Breast epithelium (tissue), 4 donors: ENCODE results near the gene SETD7. TPM values are rescaled to one million over a fixed set of nuclear protein-coding genes. Genes with fewer than 3 reads are reported as not detected.
A peak's percentile ranks its signal among the peaks of the same experiment; 100 is the strongest.

Source experiments
- DNase-seq, 2 donors: peaks; one replicate each; pipeline ENCODE4 v3.0.0-alpha.2; 2019; ENCODE audit warnings: low spot score in 2 of 2
- H3K27ac ChIP-seq, 2 donors: fragments of 200-600 bp; sonication (generic) in 1 of 2; one replicate each; pipeline ENCODE4 v1.5.1; 2016 to 2019; ENCODE audit warnings: mild to moderate bottlenecking in 1 of 2
- H3K27me3 ChIP-seq, 2 donors: fragments of 200-600 bp; sonication (generic) in 1 of 2; one replicate each; pipeline versions ENCODE4 v1.5.1 to v1.6.0; 2017 to 2019; ENCODE audit warnings: control low read depth in 1 of 2, mild to moderate bottlenecking in 1 of 2
- H3K36me3 ChIP-seq: fragments of 200-600 bp; one replicate; pipeline ENCODE4 v1.5.1; 2019
- H3K4me1 ChIP-seq, 2 donors: fragments of 200-600 bp; sonication (generic); one replicate each; pipeline ENCODE4 v1.5.1; 2016 to 2019; ENCODE audit warnings: control low read depth in 1 of 2
- H3K4me3 ChIP-seq, 3 donors: fragments of 200-600 bp; sonication (generic); 1 replicate in 2 of 3; 2 replicates in 1 of 3; pipeline ENCODE4 v1.5.1; 2016 to 2019; ENCODE audit warnings: mild to moderate bottlenecking in 3 of 3, moderate library complexity in 2 of 3
- H3K9me3 ChIP-seq, 2 donors: fragments of 200-600 bp; sonication (generic) in 1 of 2; one replicate each; pipeline ENCODE4 v1.5.1; 2016 to 2019; ENCODE audit warnings: control low read depth in 1 of 2
- POLR2A ChIP-seq: fragments of 450-650 bp; IDR thresholded peaks from one replicate; pipeline ENCODE4 v1.6.1; 2016; ENCODE audit warnings: antibody characterized with exemption, mild to moderate bottlenecking, moderate library complexity
- POLR2AphosphoS5 ChIP-seq, 3 donors: sonication (generic); formaldehyde crosslinking; IDR thresholded peaks; one replicate each; pipeline ENCODE4 v1.6.1; 2017; ENCODE audit warnings: antibody characterized with exemption in 3 of 3
- intact Hi-C: fragments of 100-400 bp; cut with DNase I; formaldehyde crosslinking; loops from one replicate; pipeline ENCODE4 v1.15.1; 2023; ENCODE audit warnings: low total_unique reads
- total RNA-seq, 3 donors: library from RNA; depleted of rRNA; stranded (reverse); fragments of >200 nt; gene quantifications; one replicate each; pipeline ENCODE4 v1.1.0, GENCODE V29; 2016
- TF ChIP-seq, protein P1 (sequence below), 3 donors: fragments of 450-650 bp; IDR thresholded peaks; one replicate each; pipeline ENCODE4 v1.5.1; 2016 to 2017; ENCODE audit warnings: antibody characterized with exemption in 3 of 3, mild to moderate bottlenecking in 3 of 3, moderate library complexity in 3 of 3

SETD7 gene
- total RNA-seq, 3 donors from 2014 or later: 54.9 to 100 (median 63.6) TPM

DNA sequence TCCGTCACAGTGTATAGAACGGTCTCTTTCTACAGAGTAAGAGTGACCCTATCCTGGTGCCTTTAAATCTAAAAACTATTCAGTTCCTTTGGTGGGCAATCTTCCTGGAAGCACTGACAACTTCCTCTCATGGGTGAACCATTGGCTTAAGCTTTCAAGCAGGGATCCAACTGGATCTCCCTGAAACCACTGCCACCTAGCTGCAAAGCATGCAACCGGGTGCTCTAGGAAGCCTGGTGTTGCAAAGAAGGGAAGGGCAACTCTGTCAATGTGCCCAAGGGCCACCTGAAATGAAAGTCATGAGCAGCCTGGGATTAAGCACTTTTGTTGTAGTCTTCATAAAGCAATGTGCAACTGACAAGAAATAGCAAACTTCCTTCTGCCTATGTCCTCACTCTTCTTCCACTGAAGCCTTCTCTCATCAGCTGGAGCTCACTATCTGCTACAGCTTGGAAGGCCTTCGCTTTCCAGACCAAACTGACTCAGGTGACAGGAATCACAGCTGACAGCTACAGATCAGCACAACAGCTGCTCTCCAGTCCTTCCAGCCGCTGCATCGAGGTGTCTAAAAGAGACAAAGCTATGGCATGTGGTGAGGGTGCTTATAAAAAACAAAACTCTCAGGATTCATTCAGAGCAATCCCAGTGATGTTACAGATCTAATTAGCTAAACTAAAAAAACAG is 46.1 kb downstream of the SETD7 start:
- no peak for DNase-seq

DNA sequence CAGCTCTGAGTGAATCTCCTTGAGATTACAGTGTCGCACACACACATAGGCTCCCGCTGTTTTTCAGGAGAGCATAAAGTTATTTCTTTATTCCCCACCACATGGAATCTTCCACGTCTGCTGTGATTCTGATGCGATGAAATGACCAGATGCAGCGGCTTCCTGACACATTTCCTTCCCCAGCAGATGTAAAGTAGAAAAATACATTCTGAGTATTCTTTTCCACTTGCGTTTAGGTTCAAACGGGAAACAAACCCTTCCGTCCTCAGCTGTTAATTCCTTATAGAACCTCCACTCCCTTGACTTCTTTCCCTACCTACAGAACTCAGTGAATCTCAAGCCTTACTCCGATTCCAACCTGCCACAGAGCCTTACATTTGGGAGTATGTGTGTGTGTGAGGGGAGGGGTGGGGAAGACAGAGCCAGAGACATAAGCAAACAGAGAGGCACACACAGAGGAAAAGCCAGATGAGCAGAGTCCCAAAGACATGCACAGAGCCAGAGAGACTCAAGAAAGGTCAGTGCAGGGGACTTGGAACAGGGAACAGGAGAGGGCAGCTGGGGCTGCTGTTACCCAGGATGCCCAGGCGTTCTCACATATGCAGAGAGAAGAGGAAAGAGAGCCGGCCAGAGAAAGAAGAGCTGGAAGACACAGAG is 47.3 kb downstream of the SETD7 start:
- Histone ChIP-seq H3K27me3 (no peaks in the 10 kb centered on the region), H3K36me3 (no peaks in the 10 kb centered on the region)
- no peak for DNase-seq

More for the DNA sequence above, 46.1 kb downstream of the SETD7 start:
- Histone ChIP-seq H3K9me3 (no peaks in the 10 kb centered on the region), H3K36me3 (no peaks in the 10 kb centered on the region), H3K4me1 (no peaks in the 10 kb centered on the region), H3K27ac (no peak overlapping the region), H3K27me3 (no peaks in the 10 kb centered on the region), H3K4me3 (no peak overlapping the region)
- TF ChIP-seq POLR2AphosphoS5 (IDR thresholded peaks at IDR 0.05): no peak
- no peak for TF ChIP-seq POLR2A
- TF ChIP-seq, protein P1, sequence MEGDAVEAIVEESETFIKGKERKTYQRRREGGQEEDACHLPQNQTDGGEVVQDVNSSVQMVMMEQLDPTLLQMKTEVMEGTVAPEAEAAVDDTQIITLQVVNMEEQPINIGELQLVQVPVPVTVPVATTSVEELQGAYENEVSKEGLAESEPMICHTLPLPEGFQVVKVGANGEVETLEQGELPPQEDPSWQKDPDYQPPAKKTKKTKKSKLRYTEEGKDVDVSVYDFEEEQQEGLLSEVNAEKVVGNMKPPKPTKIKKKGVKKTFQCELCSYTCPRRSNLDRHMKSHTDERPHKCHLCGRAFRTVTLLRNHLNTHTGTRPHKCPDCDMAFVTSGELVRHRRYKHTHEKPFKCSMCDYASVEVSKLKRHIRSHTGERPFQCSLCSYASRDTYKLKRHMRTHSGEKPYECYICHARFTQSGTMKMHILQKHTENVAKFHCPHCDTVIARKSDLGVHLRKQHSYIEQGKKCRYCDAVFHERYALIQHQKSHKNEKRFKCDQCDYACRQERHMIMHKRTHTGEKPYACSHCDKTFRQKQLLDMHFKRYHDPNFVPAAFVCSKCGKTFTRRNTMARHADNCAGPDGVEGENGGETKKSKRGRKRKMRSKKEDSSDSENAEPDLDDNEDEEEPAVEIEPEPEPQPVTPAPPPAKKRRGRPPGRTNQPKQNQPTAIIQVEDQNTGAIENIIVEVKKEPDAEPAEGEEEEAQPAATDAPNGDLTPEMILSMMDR (IDR thresholded peaks at IDR 0.05): no peak
- intact Hi-C loops: no loop called here

DNA sequence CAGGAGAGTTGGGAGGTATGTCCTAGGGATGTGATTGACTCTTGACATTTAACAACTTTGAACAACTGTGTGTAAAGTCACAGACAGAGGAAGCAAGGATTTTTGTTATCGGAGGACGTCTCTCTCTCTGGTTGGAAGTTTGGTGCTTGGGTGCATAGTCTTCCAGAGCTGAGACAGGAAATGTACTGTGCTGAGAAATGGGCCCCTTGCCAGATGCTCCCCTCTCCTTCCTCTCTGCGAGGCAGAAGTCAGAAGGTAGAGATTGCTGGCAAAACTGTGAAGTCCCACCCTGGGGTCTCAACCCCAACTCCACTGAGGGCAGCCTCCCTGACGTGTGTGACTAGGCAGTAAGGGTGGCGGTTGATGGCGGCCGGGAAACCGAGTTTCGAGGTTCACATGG is 49.2 kb downstream of the SETD7 start:
- intact Hi-C loops: no loop called here

More for the DNA sequence above, 47.3 kb downstream of the SETD7 start:
- Histone ChIP-seq H3K27ac (no peak overlapping the region), H3K4me1 (no peaks in the 10 kb centered on the region), H3K9me3 (no peaks in the 10 kb centered on the region), H3K4me3 (no peak overlapping the region)
- intact Hi-C loops: no loop called here
- no peak for TF ChIP-seq POLR2A

DNA sequence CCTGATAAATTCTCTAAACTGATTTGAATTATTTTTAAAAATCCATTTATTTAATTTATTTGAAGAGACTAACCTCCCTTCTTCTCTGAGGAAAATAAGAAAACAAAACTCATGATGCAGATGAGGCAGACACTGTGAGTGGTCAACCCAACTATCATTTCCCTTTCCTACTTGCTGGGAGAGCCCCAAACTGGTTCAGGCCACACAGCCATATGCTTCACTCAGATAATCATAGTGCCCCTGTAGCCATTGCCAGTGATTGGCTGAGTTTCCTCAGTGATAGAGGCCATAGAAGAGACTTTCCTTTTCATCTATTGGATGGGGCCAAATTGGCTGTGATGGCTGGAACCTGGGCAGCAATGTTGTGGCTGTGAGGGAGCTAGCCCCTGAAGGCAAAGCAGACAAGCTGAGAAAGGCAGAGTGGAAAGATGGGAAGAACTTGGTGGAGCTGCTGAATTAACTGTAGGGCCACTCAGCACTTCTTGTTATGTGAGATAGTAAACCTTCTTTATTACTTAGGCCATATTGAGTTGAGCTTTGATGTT is 52.3 kb downstream of the SETD7 start:
- Histone ChIP-seq H3K4me3 (no peak overlapping the region), H3K27me3 (no peaks in the 10 kb centered on the region), H3K36me3 (no peaks in the 10 kb centered on the region), H3K4me1 (no peaks in the 10 kb centered on the region), H3K27ac (no peak overlapping the region), H3K9me3 (no peaks in the 10 kb centered on the region)
- DNase-seq: no peak
- TF ChIP-seq, protein P1 (IDR thresholded peaks at IDR 0.05): no peak
- TF ChIP-seq POLR2AphosphoS5 (IDR thresholded peaks at IDR 0.05): no peak
- TF ChIP-seq POLR2A: no peak
- intact Hi-C loops: no loop called here

More for the DNA sequence above, 49.2 kb downstream of the SETD7 start:
- H3K27ac ChIP-seq: no peak overlapping the region
- TF ChIP-seq, protein P1 (IDR thresholded peaks at IDR 0.05): no peak
- TF ChIP-seq POLR2A (no peak), POLR2AphosphoS5 (IDR thresholded peaks at IDR 0.05) (no peak)
- no peaks in the 10 kb centered on the region for H3K4me1 ChIP-seq
- no peak for DNase-seq
- H3K27me3 ChIP-seq: no peaks in the 10 kb centered on the region
- no peak overlapping the region for H3K4me3 ChIP-seq
- no peaks in the 10 kb centered on the region for H3K9me3 ChIP-seq
- H3K36me3 ChIP-seq: no peaks in the 10 kb centered on the region

DNA sequence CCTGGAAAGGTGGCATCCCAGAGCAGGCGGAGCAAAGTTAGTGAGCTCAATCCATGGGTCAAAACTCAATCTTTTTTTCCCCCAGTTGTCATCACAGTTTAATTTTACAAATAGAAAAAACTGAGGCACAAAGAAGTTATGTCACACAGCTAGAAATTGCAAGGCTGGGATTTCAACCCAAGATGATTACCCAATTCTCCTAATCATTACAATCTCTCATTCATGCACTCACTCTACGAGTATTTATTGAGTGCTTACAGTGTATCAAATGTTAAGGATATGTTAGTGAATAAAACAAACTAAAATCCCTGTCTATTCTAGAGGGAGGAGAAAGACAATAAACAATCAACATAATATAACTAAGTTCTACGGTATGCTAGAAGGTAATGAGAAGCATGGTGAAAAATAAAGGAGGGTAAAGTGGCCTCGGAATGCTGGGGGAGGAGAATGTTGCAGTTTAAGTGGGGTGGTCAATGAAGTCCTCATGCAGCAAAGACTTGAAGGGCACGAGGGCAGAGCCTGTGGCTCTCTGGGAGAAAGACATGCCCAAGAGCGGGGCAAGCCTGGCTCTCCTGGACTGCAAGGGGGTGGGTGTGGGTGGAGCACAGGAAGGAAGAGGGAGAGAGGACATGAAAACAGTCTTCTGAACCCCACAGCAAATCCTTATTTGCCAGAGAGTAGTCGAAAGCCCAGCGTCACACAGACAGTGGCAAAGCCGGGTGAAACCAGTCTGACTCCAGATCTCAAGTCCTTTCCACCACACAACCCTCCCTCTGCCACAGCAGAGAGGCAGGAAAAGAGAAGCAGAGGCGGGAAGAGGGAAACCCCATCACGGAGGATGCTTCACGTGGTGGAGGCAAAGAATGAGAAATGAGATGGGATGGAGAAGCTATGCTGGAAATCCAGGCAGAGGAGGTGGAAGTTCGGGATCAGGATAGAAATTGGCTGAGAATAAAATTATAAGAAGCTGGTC is 53.8 kb downstream of the SETD7 start:
- Histone ChIP-seq H3K4me1 (no peaks in the 10 kb centered on the region), H3K4me3 (no peak overlapping the region), H3K27me3 (no peaks in the 10 kb centered on the region), H3K9me3 (no peaks in the 10 kb centered on the region), H3K27ac (peak overlapping the region in 1 of 2 donors; percentile 2), H3K36me3 (no peaks in the 10 kb centered on the region)
- no peak for DNase-seq
- TF ChIP-seq, protein P1 (IDR thresholded peaks at IDR 0.05): no peak
- TF ChIP-seq POLR2A (no peak), POLR2AphosphoS5 (IDR thresholded peaks at IDR 0.05) (no peak)
- intact Hi-C loops: no loop called here
